GM21737 (cell line): ENCODE measurements around the gene ADAM22.

Source experiments
- ATAC-seq: cut with Tn5 transposase; IDR thresholded peaks from one replicate; pipeline ENCODE4 v1.9.1; 2021; ENCODE audit warnings: mild to moderate bottlenecking, moderate library complexity; ENCODE audit not compliant: unreplicated experiment

The ADAM22 gene

DNA sequence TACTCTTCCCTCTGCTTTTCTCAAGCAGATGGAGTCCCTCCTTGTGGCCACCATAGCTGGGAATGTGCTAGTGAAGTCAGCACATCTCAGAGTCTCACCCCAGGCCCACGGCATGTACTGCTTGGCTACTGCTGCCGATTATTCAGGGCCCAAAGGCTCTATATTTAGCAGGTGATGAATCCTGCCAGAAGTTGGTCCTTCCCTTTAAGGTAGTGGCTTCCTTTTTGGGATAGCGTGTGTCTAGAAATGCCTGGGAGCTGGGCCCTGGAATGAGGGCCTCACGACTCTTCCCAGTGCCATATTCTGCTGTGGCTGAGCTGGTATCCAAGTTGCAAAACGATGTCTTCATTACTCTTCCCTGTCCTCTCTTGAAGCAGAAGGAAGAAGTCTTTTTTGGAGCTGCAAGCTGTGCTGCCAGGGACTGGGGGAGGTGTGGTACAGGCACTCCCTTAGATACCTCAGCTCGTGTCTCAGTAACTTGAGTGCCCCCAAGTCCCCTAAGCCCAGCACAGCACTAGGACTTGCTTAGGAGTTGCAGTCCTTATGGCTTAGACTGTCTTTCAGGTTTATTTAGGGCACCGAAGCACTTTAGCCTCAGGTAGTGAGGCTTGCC lies 100.1 kb downstream of the ADAM22 start:
- no peak for ATAC-seq

DNA sequence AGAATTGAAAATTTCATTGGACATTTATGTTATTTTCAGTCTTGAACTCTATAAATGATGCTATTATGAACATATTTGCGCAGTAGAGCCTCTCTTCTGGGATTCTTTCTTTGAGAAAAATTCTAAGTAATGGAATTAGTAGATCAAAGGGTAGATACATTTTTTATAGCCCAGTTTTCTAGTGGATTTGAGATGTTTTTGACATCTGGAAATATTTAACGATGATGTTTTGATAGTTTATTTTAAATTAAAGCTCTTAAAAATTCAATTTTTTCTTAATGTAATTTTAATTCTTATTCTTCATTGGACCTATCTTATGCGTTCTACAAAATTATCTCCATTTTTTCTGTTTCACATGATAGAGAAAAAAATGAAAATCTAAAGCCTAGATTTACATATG lies 103.0 kb downstream of the ADAM22 start:
- no peak for ATAC-seq

DNA sequence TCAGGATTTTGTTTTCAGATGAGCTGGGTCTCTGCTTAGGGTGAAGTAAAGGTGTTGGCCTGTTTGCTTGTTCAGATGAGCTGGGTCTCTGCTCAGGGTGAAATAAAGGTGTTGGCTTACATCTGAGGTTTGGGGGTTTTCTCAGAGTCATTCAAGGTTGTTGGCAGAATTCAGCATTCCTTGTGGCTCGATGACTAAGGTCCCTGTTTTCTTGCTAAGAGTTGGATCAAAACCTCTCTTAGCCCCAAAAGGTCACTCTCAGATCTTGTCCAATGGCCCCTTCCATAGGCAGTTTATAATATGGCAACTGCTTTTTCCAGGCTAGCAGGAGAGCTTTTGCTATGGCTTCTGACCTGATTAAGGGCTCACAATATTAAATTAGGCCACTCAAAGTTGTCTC lies 106.6 kb downstream of the ADAM22 start:
- ATAC-seq: no peak

DNA sequence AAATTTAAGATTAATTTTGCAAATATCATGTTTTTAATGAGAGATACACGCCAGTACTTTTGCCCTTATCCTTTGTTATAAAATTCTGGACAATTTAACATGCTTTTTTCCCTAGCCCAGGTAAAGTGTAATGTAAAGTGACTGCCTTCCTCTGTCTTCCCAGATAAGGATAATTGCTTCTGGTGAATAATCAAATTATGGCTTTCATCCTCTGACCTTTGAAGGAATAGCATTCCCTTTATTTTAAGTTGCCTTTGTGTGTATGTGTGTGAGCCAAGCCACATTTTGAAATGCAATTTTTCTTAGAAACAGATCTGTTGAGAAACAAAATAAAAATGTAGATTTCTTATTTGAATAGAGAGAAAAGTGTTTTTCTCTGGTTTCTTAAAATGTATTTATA lies 107.5 kb downstream of the ADAM22 start:
- no peak for ATAC-seq

- no peak for ATAC-seq
These were observed 108.1 kb downstream of the ADAM22 start for GRCh38 chr7:88042157-88042556.

GRCh38 chr7:88042803-88043202 lies 108.8 kb downstream of the ADAM22 start:
- ATAC-seq: no peak

- no peak for ATAC-seq
These were observed 110.0 kb downstream of the ADAM22 start for GRCh38 chr7:88044069-88044468.

DNA sequence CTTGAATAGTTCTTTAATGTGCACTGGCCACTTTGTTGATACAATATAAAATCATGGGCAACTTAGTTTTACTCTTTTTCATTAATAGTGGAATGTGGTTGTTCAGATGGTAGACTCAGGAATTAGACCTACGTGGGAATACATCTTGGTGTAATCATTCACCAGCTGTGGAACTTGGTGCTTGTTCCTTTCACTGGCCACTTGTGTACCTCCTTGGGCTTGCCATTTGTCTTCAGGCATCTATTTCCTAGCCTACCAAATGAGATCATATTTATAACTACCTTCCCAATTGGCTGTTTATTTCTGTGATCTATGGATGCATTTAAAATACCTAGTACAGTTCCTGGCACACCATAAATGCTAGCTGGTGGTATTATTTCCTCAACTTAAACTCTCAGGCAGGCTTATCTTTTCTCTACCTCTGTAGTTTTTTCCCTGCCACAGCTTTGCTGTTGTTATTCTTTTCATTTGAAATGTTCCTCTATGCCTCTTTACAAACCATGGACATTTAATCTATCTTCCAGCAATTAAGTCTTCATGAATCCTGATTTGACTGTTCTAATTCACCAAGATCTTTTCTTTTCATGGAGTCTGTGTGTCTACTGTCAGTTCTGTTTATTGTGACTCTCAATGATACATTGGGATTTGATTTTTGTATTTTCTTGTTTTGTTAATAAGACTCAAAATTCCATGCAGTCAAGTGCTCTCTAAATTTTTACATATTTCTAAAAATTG lies 113.0 kb downstream of the ADAM22 start:
- ATAC-seq: no peak

GRCh38 chr7:88057655-88058054 lies 123.6 kb downstream of the ADAM22 start:
- no peak for ATAC-seq

- no peak for ATAC-seq
These were observed 128.2 kb downstream of the ADAM22 start for GRCh38 chr7:88062238-88062637.

- no peak for ATAC-seq
These were observed 135.0 kb downstream of the ADAM22 start for GRCh38 chr7:88069093-88069492.

DNA sequence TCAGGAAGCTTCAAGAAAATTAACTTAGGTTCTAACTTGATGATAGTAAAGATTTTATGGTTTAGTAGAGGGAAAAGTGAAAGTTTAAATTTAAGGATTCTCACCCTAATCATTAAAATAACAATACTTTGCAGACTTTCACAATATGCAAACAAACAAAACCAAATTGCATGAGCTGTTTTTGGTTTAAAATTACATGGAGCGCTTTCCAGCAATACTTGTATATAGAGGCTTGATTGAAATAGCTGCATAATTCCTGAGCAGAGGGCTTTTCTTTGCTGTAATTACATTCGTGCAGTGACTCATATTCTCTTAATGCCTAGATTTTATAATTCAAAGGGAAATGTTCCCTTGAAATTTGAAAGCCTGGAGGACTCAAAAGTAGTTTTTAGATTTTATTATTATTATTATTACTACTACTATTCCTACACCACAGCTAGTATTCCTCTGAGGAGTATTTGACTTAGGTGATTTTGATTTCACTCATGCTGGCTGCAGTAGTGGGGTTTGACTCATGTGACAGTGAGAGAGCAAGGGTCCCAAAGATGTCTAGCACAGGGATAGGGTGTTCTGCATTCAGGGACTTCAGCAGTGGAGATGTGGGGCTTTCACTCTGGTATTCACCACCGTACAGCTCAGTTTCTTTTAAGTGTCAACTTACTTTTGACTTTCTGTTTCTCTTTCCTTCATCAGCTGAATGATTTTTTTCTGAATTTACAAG lies 138.1 kb downstream of the ADAM22 start:
- ATAC-seq: peak; percentile 84

GRCh38 chr7:88072715-88073055 lies 138.6 kb downstream of the ADAM22 start:
- peak; percentile 26 for ATAC-seq

- ATAC-seq: no peak
These were observed 139.6 kb downstream of the ADAM22 start for GRCh38 chr7:88073626-88074025.

- no peak for ATAC-seq
These were observed 141.2 kb downstream of the ADAM22 start for GRCh38 chr7:88075216-88075615.

DNA sequence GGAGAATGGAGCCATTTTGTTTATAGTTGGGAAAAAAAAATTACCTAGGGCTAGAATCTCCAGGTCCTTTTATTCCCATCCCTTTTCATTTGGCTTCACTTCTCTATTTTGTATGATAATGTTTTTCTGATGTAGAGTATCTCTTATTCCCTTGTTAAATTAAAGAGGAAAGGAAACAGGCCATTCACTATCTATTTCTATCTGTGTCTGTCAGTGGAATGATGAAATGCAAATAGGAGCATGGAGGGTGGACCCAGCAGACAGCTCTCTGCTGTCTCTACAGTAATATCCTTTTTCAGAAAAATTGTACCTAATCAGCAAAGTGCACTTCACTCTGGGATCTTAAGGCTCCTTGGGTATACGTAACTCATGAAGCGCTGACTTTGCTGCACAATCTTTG lies 149.8 kb downstream of the ADAM22 start:
- no peak for ATAC-seq

DNA sequence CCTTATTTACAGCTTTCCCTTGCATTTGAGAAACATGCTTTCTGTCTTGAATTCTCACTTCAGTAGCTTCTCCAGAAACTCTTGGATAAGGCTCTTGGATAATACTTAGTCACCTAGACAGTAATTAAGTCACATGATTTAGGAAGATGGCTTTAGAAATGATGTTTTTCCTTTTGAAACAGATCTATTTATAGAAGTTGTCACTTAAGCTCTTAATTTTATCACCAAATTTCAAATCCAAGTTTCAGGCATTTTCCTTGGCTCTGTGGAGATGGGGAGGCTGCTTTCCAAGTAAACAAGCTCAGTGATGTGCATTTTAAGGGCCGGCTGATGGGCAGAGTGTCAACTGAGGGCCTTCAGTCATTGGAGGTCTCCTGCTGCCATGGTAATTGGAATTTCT lies 155.5 kb downstream of the ADAM22 start:
- ATAC-seq: no peak

DNA sequence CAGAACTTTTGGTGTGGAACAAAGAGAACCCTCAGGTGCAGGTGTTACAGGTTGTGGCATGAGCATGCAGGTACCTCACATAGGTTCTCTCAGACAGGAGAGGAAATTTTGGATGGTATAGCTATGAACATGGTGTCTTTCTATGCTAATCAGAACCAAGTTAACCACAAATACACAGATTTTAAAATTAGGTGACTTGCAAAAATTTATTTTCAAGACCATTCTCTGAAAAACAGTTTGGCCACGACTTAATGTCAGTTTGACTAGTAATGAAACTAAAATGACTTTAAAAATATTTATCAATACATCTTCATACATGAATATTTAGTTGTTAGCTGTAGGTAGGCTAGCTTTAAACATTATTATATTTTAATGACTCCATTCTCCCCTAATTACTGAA lies 156.2 kb downstream of the ADAM22 start:
- ATAC-seq: no peak

- no peak for ATAC-seq
These were observed 156.6 kb downstream of the ADAM22 start for GRCh38 chr7:88090671-88091070.

GRCh38 chr7:88091988-88092675 lies 158.1 kb downstream of the ADAM22 start:
- no peak for ATAC-seq

- no peak for ATAC-seq
These were observed 158.6 kb downstream of the ADAM22 start for GRCh38 chr7:88092676-88092999.

DNA sequence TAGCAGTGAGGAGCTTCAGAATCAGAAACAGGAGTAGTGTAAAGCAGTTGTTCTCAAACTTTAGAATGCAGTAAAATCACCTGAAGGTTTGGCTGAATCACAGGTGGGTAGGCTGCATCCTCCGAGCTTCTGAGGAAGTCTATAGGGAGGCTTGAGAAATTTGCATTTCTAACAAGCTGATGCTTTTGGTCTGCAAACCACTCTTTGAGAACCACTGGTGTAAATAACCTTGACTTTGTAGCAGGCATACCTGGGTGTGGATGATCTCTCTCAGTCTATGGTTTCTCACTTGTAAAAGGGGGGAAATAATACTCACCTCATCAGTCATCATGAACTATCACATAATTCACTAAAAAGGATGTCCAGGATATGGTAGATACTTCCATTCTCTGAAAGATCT lies 167.7 kb downstream of the ADAM22 start:
- no peak for ATAC-seq
